ENCODE measurements around the gene SBF1. TPM values are rescaled to one million over a fixed set of nuclear protein-coding genes. Genes with fewer than 3 reads are reported as not detected.
"Not testable (repeated sequence)": the region's sequence is repeated elsewhere in the genome, so short reads cannot be mapped to it uniquely, and the experiment has no call there.

Gene SBF1
- total RNA-seq, 1 donor from 2014 or later, result 74.3 TPM

DNA sequence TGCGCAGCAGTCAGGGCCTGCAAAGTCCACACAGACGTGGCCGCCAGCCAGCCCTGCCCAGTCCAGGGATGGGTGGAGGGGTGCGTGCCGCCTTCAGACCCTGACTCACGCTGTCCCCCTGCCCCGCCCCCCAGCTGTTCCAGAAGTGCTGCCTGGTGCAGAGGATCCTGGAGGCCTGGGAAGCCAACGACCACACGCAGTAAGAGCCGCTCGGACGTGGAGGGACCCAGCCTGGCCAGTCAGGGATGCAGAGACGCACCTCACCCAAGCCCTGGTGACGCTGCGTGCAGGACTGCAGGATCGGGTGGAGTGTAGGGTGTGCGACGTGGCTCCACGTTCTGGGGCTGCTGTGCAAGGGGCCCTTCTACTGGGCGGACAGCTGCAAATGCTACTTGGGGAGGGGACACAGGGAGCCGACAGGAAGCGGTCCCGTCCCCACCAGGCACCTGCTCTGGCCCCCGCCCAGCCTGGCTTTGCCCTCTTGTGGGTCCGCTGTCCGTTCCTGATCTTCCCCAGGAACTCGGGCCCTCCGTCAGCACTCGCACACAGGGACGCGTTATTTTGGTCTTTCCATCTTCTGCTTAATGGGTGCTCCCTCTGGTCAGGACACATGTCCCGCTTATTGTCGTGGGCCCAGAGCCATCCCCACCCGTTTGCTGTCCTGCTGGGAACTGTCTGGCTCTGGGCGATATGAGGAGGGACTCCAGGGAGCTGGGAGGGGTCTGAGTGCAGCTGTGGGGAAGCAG lies 42.5 kb downstream of the SBF1 start:
- DNase-seq (ENCODE audit: low spot score), result no peak

DNA sequence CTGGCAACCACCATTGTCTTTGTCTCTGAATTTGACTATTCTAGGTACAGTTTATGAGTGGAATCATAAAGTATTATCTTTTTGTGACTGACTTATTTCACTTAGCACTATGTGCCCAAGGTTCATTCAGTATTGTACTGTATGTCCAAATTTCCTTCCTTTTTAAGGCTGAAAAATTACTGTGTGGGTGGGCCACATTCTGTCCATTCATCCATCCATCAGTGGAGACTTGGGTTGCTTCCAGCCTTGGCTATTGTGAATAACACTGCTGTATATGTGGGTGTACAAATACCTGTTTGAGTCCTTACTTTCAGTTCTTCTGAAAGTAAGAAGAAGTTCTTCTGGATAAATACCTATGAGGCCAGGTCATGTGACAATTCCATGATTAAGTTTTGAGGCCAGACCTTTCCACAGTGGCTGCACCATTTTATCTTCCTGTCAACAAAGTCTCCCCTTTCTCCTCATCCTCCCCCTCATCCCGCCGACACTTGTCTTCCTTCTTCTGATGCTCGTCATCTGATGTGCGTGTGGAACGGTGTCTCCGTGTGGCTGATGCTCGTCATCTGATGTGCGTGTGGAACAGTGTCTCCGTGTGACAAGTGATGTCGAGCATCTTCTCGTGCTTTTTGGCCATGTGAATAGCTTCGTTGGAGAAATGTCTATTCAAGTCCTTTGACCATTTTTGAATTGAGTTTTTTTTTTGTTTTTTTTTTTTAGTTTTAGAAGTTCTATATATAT lies 49.5 kb downstream of the SBF1 start:
- no peak for DNase-seq (ENCODE audit: low spot score)

DNA sequence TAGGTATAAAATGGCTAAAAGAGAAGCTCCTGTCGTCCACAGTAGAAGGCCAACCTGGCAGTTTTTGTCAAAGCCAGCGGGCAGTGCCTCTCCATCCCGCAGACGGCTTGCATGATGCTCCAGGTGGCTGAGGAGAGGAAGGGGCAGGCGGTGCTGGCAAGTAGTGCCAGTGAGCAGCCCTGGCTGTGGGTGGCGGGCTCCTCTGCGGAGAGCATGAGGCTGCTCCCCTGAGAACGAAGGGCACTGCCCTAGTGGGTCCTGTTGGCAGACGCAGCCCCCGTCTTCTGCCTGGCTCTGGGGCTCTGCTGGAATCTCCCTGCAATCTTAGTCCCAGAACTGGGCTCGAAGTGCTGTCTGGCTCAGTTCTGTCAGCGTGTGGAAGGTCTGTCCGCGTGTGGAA lies 50.9 kb downstream of the SBF1 start:
- DNase-seq (ENCODE audit: low spot score), result no peak

- no peak for DNase-seq (ENCODE audit: low spot score)
Measured at GRCh38 chr22:50422961-50423815, 51.6 kb downstream of the SBF1 start.

DNA sequence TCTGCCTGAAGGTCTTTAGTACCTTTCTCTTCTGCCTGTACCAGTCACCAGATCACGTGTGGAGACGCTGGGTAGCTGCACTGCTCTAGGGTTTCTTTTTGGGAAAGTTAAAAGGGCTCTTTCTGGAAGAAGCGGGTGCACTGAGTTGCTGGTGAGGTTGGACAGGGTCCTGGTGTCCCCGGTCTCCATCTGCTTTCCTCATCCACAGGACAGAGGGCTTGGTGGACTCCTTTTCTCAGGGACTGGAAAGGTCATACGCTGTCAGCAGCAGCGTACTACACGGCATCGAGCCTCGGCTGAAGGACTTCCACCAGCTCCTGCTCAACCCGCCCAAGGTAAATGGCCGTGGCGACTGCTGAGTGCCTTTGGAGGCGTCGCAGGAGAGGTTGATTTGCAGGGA lies 52.8 kb downstream of the SBF1 start:
- DNase-seq (ENCODE audit: low spot score), result no peak

GRCh38 chr22:50420581-50420980 lies 54.3 kb downstream of the SBF1 start:
- DNase-seq (ENCODE audit: low spot score), result no peak

GRCh38 chr22:50420015-50420414 lies 54.8 kb downstream of the SBF1 start:
- no peak for DNase-seq (ENCODE audit: low spot score)

DNA sequence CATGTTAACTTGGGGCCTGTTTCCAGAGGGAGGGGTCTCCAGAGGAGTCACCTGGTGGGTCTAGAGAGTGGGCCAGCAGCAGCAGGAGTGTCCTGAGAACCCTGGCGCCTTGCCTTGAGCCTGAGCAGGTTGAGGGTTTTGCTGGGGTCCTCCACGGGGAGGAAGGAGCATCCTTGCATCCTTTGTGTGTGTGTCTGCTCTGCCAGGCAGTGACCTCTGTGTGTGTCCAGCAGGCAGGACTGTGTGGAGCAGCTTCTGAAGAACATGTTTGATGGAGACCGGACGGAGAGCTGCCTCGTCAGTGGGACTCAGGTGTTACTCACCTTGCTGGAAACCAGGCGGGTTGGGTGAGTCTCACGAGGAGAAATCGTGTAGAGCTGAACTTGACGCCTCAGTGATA lies 55.7 kb downstream of the SBF1 start:
- DNase-seq (ENCODE audit: low spot score), result no peak

DNA sequence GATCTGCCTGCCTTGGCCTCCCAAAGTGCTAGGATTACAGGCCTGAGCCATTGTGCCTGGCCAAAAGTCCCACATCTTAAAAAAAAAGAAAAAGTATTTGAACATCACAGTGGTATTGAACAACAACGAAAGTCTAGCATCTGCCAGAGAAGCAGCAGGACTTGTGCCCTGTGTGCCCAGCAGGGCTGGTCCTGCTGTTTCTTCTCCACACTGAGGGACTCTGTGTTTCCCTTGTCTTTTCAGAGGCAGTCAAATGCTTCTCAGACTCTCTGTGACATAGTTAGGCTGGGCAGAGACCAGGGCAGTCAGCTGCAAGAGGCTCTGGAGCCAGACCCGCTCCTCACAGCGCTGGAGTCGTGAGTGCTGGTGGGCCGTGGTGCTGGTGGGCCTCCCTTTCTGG lies 56.2 kb downstream of the SBF1 start:
- no peak for DNase-seq (ENCODE audit: low spot score)

GRCh38 chr22:50417411-50418210 lies 57.2 kb downstream of the SBF1 start:
- no peak for DNase-seq (ENCODE audit: low spot score)

DNA sequence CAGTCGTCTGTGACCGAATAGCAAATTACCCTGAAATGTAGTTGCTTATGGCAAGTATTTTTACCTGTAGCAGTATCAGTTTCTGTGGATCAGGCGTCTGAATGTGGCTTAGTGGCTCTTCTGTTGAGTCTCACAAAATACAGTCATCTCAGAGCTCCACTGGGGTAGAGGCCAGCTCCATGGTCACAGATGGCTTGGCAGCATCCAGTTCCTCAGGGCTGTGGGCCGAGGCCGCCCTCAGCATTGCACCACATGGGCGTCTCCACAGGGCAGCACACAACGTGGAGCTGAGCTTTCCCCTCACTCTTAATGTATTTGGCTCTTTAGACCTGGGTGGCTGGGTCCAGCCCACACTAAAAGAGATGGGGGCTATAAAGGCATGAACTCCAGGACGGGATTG lies 57.8 kb downstream of the SBF1 start:
- DNase-seq (ENCODE audit: low spot score), result no peak

- no peak for DNase-seq (ENCODE audit: low spot score)
Measured at GRCh38 chr22:50415426-50415825, 59.4 kb downstream of the SBF1 start.

- DNase-seq (ENCODE audit: low spot score), result no peak
Measured at GRCh38 chr22:50414476-50415248, 60.2 kb downstream of the SBF1 start.

- DNase-seq (ENCODE audit: low spot score), result not testable (repeated sequence)
Measured at GRCh38 chr22:50408954-50409353, 65.9 kb downstream of the SBF1 start.

GRCh38 chr22:50408311-50408710 lies 66.5 kb downstream of the SBF1 start:
- no peak for DNase-seq (ENCODE audit: low spot score)

DNA sequence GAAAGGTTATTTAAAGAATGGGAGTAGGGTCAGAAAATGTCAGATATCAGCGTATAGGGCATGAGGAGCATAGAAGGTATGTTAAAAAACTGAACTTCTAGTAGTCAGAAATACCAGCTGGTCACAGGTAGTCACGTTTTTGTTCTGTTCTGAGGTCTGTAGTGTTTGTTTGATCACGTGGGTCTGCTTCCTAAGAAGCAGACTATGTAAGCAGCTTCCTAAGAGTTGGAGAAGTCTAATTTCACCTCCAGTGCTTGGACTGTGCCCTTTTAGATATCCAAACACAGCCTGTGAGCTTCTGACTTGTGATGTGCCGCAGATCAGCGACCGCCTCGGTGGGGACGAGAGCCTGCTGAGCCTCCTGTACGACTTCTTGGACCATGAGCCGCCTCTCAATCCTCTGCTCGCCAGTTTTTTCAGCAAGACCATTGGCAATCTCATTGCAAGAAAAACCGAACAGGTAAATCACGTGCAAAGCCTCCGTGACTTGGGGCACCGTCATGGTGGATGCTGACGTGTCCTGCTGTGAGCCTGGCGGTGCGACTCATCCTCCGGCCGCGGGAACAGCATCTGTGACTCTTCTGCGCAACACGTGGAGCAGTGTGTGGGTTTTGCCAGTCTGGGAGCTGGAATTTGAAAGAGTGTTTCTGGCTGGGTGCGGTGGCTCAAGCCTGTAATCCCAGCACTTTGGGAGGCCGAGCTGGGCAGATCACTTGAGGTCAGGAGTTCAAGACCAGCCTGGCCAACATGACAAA lies 68.2 kb downstream of the SBF1 start:
- no peak for DNase-seq (ENCODE audit: low spot score)

DNA sequence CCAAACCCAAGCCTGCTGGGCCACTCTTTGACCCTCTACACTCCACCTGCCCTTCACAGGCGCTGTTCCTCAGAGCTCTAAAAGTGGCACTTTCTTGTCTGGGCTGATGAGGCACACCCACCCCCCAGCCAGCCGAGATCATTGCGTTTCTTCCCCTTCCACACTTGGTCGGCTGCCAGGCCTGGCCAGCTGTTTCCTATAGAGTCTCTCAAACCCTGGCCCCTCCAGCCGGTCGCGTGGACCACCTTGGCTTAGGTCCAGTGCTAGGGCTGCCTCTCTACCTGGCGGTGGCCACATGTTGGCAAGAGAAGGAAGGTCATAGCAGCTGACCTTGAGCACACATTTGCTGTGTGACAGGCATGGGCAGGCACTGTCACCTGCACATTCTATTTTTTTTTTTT lies 71.1 kb downstream of the SBF1 start:
- no peak for DNase-seq (ENCODE audit: low spot score)

DNA sequence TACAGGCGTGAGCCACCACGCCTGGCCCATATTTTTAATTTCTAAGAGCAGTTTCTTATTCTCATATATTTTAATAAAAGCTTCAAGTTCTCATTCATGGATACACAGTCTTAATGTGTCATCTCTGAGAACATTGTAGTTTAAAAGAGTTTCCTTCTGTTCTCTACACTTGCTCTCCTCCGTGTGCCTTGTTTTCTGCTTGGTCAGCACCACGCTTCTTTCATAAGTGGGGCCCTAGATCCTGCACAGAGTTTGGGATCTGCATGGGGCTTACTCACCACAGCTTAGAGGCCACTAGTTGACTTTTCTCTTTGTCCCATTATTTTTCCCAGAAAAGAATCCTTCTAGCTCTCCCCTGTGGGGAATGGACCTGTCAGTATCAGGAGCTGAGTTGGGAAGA lies 72.9 kb downstream of the SBF1 start:
- no peak for DNase-seq (ENCODE audit: low spot score)

DNA sequence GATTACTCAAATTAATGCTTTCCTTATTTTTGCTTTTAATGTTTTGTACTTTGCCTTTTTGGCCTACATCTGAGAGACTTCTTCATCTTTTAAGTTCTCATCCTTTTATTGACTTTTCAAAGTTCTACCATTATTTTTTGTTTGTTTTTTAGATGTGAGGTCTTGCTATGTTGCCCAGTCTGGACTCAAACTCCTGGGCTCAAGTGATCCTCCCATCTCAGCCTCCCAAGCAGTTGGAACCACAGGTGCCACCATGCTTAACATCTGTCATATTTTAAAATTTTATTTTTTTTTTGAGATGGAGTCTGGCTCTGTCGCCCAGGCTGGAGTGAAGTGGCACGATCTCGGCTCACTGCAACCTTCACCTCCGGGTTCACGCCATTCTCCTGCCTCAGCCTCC lies 73.9 kb downstream of the SBF1 start:
- no peak for DNase-seq (ENCODE audit: low spot score)

GRCh38 chr22:50400406-50400805 lies 74.4 kb downstream of the SBF1 start:
- DNase-seq (ENCODE audit: low spot score), result no peak
